Suprapubic skin (tissue), 4 donors: ENCODE measurements around the gene SMYD4.
"Not testable (repeated sequence)": the region's sequence is repeated elsewhere in the genome, so short reads cannot be mapped to it uniquely, and the experiment has no call there.

Source experiments
- POLR2A ChIP-seq, 2 donors: fragments of 450-650 bp; IDR thresholded peaks; one replicate each; pipeline ENCODE4 v1.6.1; 2017; ENCODE audit warnings: antibody characterized with exemption in 2 of 2, mild to moderate bottlenecking in 2 of 2, moderate library complexity in 2 of 2
- POLR2AphosphoS5 ChIP-seq, 3 donors: sonication (generic); formaldehyde crosslinking; IDR thresholded peaks; one replicate each; pipeline ENCODE4 v1.6.1; 2017; ENCODE audit warnings: antibody characterized with exemption in 3 of 3

- not testable (repeated sequence) for TF ChIP-seq POLR2AphosphoS5, POLR2A (IDR thresholded peaks at IDR 0.05)
Measured at GRCh38 chr17:1856462-1856861, 26.8 kb upstream of the SMYD4 start.
